CD4-positive, alpha-beta memory T cell (primary cell): ENCODE results near the gene ACOX1. TPM values are rescaled to one million over a fixed set of nuclear protein-coding genes. Genes with fewer than 3 reads are reported as not detected.
A peak's percentile ranks its signal among the peaks of the same experiment; 100 is the strongest.

Experiments used
- CTCF ChIA-PET: fragments of 350-600 bp; sonication (Branson Sonifier 250); formaldehyde crosslinking; loops from one replicate; lab custom pipeline; 2021; ENCODE audit warnings: inconsistent platforms; ENCODE audit not compliant: partially characterized antibody; lab: Charles Lee
- POLR2A ChIA-PET: fragments of 350-600 bp; sonication (Branson Sonifier 250); formaldehyde crosslinking; loops from one replicate; lab custom pipeline; 2021; ENCODE audit not compliant: partially characterized antibody; lab: Charles Lee
- DNase-seq, 5 donors: peaks; one replicate each; pipeline versions ENCODE4 v3.0.0 to v3.0.0-alpha.2; 2020 to 2022; ENCODE audit warnings: mixed read lengths in 1 of 5
- H3K27ac ChIP-seq: one replicate; pipeline ENCODE4 v1.7.0; 2013; ENCODE audit warnings: low read depth, low read length
- H3K27me3 ChIP-seq: 2 replicates; pipeline ENCODE4 v1.7.0; 2013; ENCODE audit warnings: mild to moderate bottlenecking, low read length, moderate library complexity; ENCODE audit not compliant: insufficient read depth
- H3K36me3 ChIP-seq: 2 replicates; pipeline ENCODE4 v1.7.0; 2013; ENCODE audit warnings: mild to moderate bottlenecking, low read length, moderate library complexity; ENCODE audit not compliant: insufficient read depth
- H3K4me1 ChIP-seq: 2 replicates; pipeline ENCODE4 v1.7.0; 2013; ENCODE audit warnings: mild to moderate bottlenecking, low read length, moderate library complexity; ENCODE audit not compliant: insufficient read depth
- H3K4me3 ChIP-seq, 2 donors: one replicate each; pipeline ENCODE4 v1.7.0; 2013; ENCODE audit warnings: low read length in 2 of 2, mild to moderate bottlenecking in 1 of 2
- H3K9me3 ChIP-seq, 2 donors: one replicate each; pipeline ENCODE4 v1.7.0; 2013; ENCODE audit warnings: low read length in 2 of 2, control low read depth in 1 of 2; ENCODE audit not compliant: control insufficient read depth in 1 of 2
- H3K27ac Mint-ChIP-seq, 7 donors: one replicate each; pipeline ENCODE4 v1.8.0; 2020 to 2021; ENCODE audit warnings: mixed read lengths in 7 of 7, mild to moderate bottlenecking in 6 of 7, inconsistent platforms in 3 of 7, moderate library complexity in 3 of 7
- H3K27me3 Mint-ChIP-seq, 2 donors: one replicate each; pipeline ENCODE4 v1.8.0; 2020 to 2021; ENCODE audit warnings: mixed read lengths in 2 of 2
- H3K36me3 Mint-ChIP-seq, 2 donors: one replicate each; pipeline ENCODE4 v1.8.0; 2020 to 2021; ENCODE audit warnings: mixed read lengths in 2 of 2, inconsistent platforms in 1 of 2, mild to moderate bottlenecking in 1 of 2
- H3K4me1 Mint-ChIP-seq, 4 donors: one replicate each; pipeline ENCODE4 v1.8.0; 2020 to 2021; ENCODE audit warnings: mixed read lengths in 4 of 4, mild to moderate bottlenecking in 1 of 4
- H3K4me3 Mint-ChIP-seq, 8 donors: one replicate each; pipeline ENCODE4 v1.8.0; 2020 to 2021; ENCODE audit warnings: mixed read lengths in 8 of 8, mild to moderate bottlenecking in 7 of 8, moderate library complexity in 6 of 8, inconsistent platforms in 3 of 8
- H3K9me3 Mint-ChIP-seq, 8 donors: one replicate each; pipeline ENCODE4 v1.8.0; 2020 to 2021; ENCODE audit warnings: mixed read lengths in 8 of 8, mild to moderate bottlenecking in 5 of 8, inconsistent platforms in 3 of 8, moderate library complexity in 1 of 8
- intact Hi-C: fragments of 100-400 bp; cut with micrococcal nuclease; formaldehyde crosslinking; loops from one replicate; pipeline ENCODE4 v1.15.1; 2023
- polyA plus RNA-seq, 2 donors: library from polyadenylated mRNA; unstranded; fragments of 300-500 nt; fragmentation: Illumina TruSeq; gene quantifications; one replicate each; pipeline ENCODE4 v1.2.3, GENCODE V29; 2021
- total RNA-seq, 2 experiments: library from RNA; stranded (reverse); gene quantifications; one replicate each; pipeline ENCODE4 v1.2.3, GENCODE V29; 2021

ACOX1 gene
- total and polyA plus RNA-seq, 4 experiments from 2014 or later = 10.2 to 31.7 (median 22.4) TPM

DNA sequence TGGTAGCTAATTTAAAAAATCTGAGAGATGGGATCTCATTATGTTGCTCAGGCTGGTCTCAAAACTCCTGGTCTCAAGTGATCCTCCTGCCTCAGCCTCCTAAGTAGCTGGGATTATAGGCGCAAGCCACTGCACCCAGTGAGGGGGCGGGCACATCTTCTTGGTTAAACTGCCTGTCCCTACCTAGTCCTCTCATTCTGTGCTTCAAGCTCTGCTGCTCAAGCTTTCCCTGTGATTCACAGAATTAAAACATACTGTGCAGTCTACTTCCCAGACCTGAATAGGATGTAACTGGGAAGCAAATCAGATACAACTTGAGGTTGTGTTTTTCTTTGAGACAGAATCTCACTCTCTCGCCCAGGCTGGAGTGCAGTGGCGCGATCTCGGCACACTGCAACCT lies 76.6 kb downstream of the ACOX1 start:
- peaks cover 8 to 22% (median 12%) of the 10 kb centered on the region in 4 donors for H3K4me1 Mint-ChIP-seq
- H3K4me3 Mint-ChIP-seq = peak overlapping the region in 1 of 8 donors; percentile 50
- Histone ChIP-seq H3K9me3 (no peaks in the 10 kb centered on the region), H3K27ac (no peak overlapping the region), H3K4me3 (no peak overlapping the region), H3K4me1 (peaks cover 21% of the 10 kb centered on the region), H3K36me3 (peaks cover 30% of the 10 kb centered on the region), H3K27me3 (no peaks in the 10 kb centered on the region)
- DNase-seq = no peak
- H3K27ac Mint-ChIP-seq = peak overlapping the region in 1 of 7 donors; percentile 37
- H3K9me3 Mint-ChIP-seq = no peaks in the 10 kb centered on the region
- POLR2A ChIA-PET = interaction anchor here (0.9 to 18.1 kb wide), 7 partner anchors 25 to 612 kb away, joined by 3 to 337 read pairs (median 4); partner anchors contain the start of genes TRIM47, UNC13D and WBP2
- no peaks in the 10 kb centered on the region for H3K27me3 Mint-ChIP-seq
- intact Hi-C loops = loop anchor here (10.0 kb wide), 1 partner anchor 362 kb away; the partner anchor contains the start of gene UBALD2
- H3K36me3 Mint-ChIP-seq = peaks cover 4 to 37% of the 10 kb centered on the region in 2 donors
- CTCF ChIA-PET = interaction anchor here (0.8 to 10.4 kb wide), 5 partner anchors 25 to 126 kb away, joined by 3 to 120 read pairs (median 4); partner anchors contain the start of gene WBP2

DNA sequence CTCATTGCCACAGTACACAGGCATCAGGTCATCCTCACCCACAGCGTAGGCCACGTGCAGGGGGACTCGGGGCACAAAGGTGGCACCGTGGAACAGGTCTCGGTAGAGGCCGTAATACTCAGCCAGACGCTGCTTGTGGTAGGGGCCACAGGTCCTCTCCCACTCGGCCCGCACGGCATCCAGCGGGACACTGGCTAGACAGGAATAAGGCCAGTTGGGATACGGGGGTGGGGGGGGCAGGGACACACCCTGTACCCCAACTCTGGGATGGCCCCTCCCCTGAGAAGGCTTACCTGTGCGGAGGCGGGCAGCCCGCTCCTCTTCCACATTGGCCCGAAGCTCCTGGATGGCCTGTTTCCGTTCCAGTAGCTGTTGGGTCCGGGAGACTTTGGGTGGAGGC lies 77.2 kb downstream of the ACOX1 start:
- intact Hi-C loops = loop anchor here (10.0 kb wide), 1 partner anchor 363 kb away; the partner anchor contains the start of gene UBALD2
- Histone ChIP-seq H3K4me3 (no peak overlapping the region), H3K27ac (no peak overlapping the region), H3K4me1 (peaks cover 26% of the 10 kb centered on the region), H3K36me3 (peaks cover 30% of the 10 kb centered on the region), H3K27me3 (no peaks in the 10 kb centered on the region), H3K9me3 (no peaks in the 10 kb centered on the region)
- Mint-ChIP-seq H3K9me3 (no peaks in the 10 kb centered on the region), H3K4me3 (peak overlapping the region in 1 of 8 donors; percentile 15), H3K36me3 (peaks cover 4 to 38% of the 10 kb centered on the region in 2 donors), H3K27ac (peak overlapping the region in 2 of 7 donors; percentile 64 to 67), H3K4me1 (peaks cover 8 to 26% (median 14%) of the 10 kb centered on the region in 4 donors), H3K27me3 (no peaks in the 10 kb centered on the region)
- CTCF ChIA-PET = interaction anchor here (1.3 to 10.4 kb wide), 3 partner anchors 43 to 103 kb away, joined by 3 to 120 read pairs (median 6); partner anchors contain the start of gene WBP2
- POLR2A ChIA-PET = interaction anchor here (5.6 to 18.1 kb wide), 3 partner anchors 24 to 48 kb away, joined by 52 to 337 read pairs (median 123); partner anchors contain the start of genes TRIM47 and WBP2
- DNase-seq = no peak

DNA sequence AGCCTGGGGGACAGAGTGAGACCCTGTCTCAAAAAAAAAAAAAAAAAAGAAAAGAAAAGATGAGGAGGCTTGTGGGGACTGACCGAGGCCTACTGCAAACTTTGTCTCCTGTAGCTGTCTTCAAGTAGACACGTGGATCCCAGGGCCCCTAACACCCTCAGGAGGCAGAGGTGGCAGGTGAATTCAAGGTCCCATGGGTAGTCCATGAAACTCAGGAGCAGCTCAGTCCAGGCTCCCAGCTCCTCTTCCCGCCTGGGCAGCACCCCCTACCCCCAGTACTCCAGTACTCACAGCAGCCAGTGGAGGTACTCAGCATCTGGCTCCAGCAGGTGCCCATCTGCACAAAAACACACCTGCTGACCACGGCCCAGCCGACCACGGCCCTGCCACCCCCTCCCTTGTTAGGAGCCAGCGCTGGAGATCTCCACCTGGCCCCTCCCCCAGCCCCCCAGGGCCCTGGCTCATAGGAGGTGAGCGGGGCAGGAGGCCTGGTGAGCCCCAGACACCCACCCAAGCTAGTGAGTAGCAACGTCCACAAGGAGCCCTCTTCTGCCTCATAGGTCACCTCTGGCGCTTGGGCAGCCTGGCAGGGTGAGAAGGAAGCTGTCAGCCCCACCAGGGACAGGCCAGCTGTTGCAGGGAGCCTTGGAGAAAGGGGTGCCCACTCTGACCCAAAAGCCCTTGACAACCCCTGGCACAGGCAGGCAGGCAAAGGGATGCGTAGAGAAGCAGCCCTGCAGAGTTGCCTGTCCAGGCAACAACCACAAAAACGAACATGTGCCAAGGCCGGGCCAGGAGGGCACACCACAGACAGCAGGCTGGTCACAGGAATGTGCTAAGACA lies 78.1 kb downstream of the ACOX1 start:
- no peaks in the 10 kb centered on the region for H3K9me3 ChIP-seq
- ChIA-PET POLR2A (interaction anchor here (0.6 to 18.1 kb wide), 4 partner anchors 24 to 771 kb away, joined by 3 to 337 read pairs (median 64); partner anchors contain the start of genes TRIM47 and WBP2), CTCF (interaction anchor here (0.7 to 1.5 kb wide), 4 partner anchors 10 to 95 kb away, joined by 3 to 5 read pairs (median 4); partner anchors contain the start of gene TRIM47)
- peak overlapping the region in 1 of 7 donors; percentile 64 for H3K27ac Mint-ChIP-seq
- H3K27ac ChIP-seq = no peak overlapping the region
- H3K27me3 ChIP-seq = no peaks in the 10 kb centered on the region
- peaks cover 24% of the 10 kb centered on the region for H3K4me1 ChIP-seq
- H3K36me3 Mint-ChIP-seq = peaks cover 4 to 38% of the 10 kb centered on the region in 2 donors
- H3K9me3 Mint-ChIP-seq = no peaks in the 10 kb centered on the region
- DNase-seq = no peak
- H3K4me3 Mint-ChIP-seq = no peak overlapping the region
- peaks cover 30% of the 10 kb centered on the region for H3K36me3 ChIP-seq
- H3K4me3 ChIP-seq = no peak overlapping the region
- H3K27me3 Mint-ChIP-seq = no peaks in the 10 kb centered on the region
- H3K4me1 Mint-ChIP-seq = peaks cover 8 to 21% (median 12%) of the 10 kb centered on the region in 4 donors
- intact Hi-C loops = loop anchor here (10.0 kb wide), 1 partner anchor 364 kb away; the partner anchor contains the start of gene UBALD2

DNA sequence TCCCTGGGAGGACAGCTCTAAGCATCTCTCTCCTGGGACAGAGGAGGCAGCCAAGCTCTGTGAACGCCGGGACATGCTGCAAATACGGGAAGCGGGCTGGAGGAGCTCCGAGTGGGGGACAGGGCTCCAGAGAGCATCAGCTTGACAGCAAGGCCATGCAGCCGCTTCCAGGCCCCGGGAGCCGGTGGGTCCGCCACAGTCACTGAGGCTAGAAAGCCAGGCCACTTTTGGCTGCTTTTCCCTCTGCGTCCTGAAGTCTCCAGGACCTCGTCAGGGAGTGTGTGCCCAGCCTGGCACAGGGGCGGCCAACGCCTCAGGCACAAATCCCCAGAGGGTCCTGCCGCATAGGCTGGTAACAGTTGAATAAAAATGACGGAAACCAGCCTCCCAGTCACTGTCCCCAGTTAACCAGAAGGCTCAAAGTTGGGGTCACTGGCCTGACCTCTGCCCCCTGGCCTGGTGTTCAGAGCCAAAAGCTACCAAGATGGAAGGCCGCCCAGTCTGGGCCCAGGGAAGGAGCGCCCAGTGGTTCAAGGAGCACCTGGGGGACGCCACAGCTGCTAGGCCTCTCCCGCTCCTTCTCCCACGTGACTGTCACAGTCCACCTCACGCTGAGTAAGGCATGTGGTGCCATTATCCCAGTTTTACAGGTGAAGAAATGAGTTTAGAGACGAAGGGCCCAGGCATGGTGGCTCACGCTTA lies 79.0 kb downstream of the ACOX1 start:
- H3K4me3 Mint-ChIP-seq = no peak overlapping the region
- H3K27ac Mint-ChIP-seq = no peak overlapping the region
- intact Hi-C loops = loop anchor here (10.0 kb wide), 1 partner anchor 365 kb away; the partner anchor contains the start of gene UBALD2

DNA sequence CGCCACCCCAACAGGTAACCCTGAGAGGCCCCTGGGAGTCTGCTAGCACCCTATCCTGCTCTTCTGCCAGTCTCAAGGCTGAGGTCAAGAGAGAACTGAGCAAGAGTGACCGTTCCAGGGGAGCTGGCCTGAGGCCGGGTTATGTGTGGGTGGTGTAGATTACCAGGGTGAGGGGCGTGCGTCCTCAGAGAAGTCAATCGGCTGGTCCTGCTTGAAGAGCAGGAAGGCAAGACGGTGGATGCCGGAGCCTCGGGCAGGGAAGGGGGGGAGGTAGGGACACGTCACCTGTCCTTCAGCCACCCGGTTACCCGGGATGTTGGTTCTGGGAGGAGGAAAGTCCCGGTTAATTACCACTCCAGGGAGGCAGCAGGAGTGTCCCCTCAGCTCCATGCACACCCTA lies 79.6 kb downstream of the ACOX1 start:
- Histone ChIP-seq H3K27ac (no peak overlapping the region), H3K4me1 (peaks cover 33% of the 10 kb centered on the region), H3K9me3 (no peaks in the 10 kb centered on the region), H3K36me3 (peaks cover 30% of the 10 kb centered on the region), H3K27me3 (no peaks in the 10 kb centered on the region), H3K4me3 (no peak overlapping the region)
- peak overlapping the region in 2 of 7 donors; percentile 25 to 84 for H3K27ac Mint-ChIP-seq
- H3K4me1 Mint-ChIP-seq = peaks cover 17 to 27% (median 23%) of the 10 kb centered on the region in 4 donors
- peak overlapping the region in 1 of 8 donors; percentile 6 for H3K4me3 Mint-ChIP-seq
- peaks cover 4 to 37% of the 10 kb centered on the region in 2 donors for H3K36me3 Mint-ChIP-seq
- CTCF ChIA-PET = interaction anchor here (0.8 to 1.5 kb wide), 4 partner anchors 9 to 115 kb away, joined by 3 to 4 read pairs (median 3); no protein-coding TSS in a partner anchor
- POLR2A ChIA-PET = interaction anchor here (4.7 to 18.1 kb wide), 3 partner anchors 22 to 53 kb away, joined by 79 to 337 read pairs (median 123); partner anchors contain the start of genes TRIM47, UNC13D and WBP2
- intact Hi-C loops = no loop called here
- no peak for DNase-seq
- no peaks in the 10 kb centered on the region for H3K27me3 Mint-ChIP-seq
- no peaks in the 10 kb centered on the region for H3K9me3 Mint-ChIP-seq

More for the DNA sequence above, 79.0 kb downstream of the ACOX1 start:
- H3K36me3 Mint-ChIP-seq = peaks cover 4 to 38% of the 10 kb centered on the region in 2 donors
- DNase-seq = no peak
- no peaks in the 10 kb centered on the region for H3K9me3 Mint-ChIP-seq
- Histone ChIP-seq H3K27ac (no peak overlapping the region), H3K4me1 (peaks cover 29% of the 10 kb centered on the region), H3K27me3 (no peaks in the 10 kb centered on the region), H3K36me3 (peaks cover 30% of the 10 kb centered on the region), H3K9me3 (no peaks in the 10 kb centered on the region), H3K4me3 (no peak overlapping the region)
- no peaks in the 10 kb centered on the region for H3K27me3 Mint-ChIP-seq
- CTCF ChIA-PET = interaction anchor here (0.7 to 1.5 kb wide), 6 partner anchors 9 to 114 kb away, joined by 3 to 5 read pairs (median 4); partner anchors contain the start of gene TRIM47
- POLR2A ChIA-PET = interaction anchor here (0.9 to 18.1 kb wide), 3 partner anchors 23 to 56 kb away, joined by 3 to 337 read pairs (median 123); partner anchors contain the start of genes TRIM47 and WBP2
- H3K4me1 Mint-ChIP-seq = peaks cover 16 to 26% (median 21%) of the 10 kb centered on the region in 4 donors

DNA sequence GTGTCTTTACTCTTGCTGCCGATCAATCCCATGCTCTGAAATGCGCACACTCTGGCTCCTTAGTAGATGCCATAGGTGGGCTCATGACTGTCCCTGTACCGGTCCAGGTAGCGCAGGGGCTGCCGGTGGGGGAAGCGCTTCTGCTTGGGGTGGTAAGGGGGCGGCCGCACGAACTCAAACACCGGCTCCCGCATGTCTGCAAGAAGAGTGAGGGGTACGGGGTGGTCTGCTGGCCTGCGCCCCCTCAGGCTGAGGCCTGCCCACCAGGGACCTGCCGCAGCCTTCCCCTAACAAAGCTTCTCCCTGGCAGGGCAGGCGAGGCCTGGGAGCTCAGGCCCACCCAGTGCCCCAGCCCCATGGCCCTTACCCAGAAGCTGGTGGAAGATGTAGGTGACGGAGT lies 80.2 kb downstream of the ACOX1 start:
- H3K27ac Mint-ChIP-seq = peak overlapping the region in 1 of 7 donors; percentile 84
- Histone ChIP-seq H3K4me1 (peaks cover 34% of the 10 kb centered on the region), H3K36me3 (peaks cover 30% of the 10 kb centered on the region), H3K27ac (no peak overlapping the region), H3K4me3 (no peak overlapping the region), H3K9me3 (no peaks in the 10 kb centered on the region), H3K27me3 (no peaks in the 10 kb centered on the region)
- ChIA-PET CTCF (interaction anchor here (0.8 to 1.3 kb wide), 4 partner anchors 53 to 145 kb away, joined by 3 read pairs; no protein-coding TSS in a partner anchor), POLR2A (interaction anchor here (3.1 to 18.1 kb wide), 5 partner anchors 22 to 145 kb away, joined by 14 to 337 read pairs (median 79); partner anchors contain the start of genes TRIM47, UNC13D and WBP2)
- peak overlapping the region in 1 of 8 donors; percentile 85 for H3K4me3 Mint-ChIP-seq
- intact Hi-C loops = no loop called here
- peaks cover 21 to 27% (median 24%) of the 10 kb centered on the region in 4 donors for H3K4me1 Mint-ChIP-seq
- no peaks in the 10 kb centered on the region for H3K27me3 Mint-ChIP-seq
- H3K9me3 Mint-ChIP-seq = no peaks in the 10 kb centered on the region
- no peak for DNase-seq
- peaks cover 4 to 36% of the 10 kb centered on the region in 2 donors for H3K36me3 Mint-ChIP-seq
